Epithelial cell of proximal tubule (primary cell): Measurements from ENCODE around the gene CCDC167. TPM values are rescaled to one million over a fixed set of nuclear protein-coding genes. Genes with fewer than 3 reads are reported as not detected.

ENCODE experiments used
- DNase-seq: peaks from one replicate; pipeline ENCODE4 v3.0.0-alpha.2; 2011; ENCODE audit warnings: low read depth
- H3K4me3 ChIP-seq: 2 replicates; pipeline ENCODE4 v1.5.1; 2011; ENCODE audit warnings: low read depth, mild to moderate bottlenecking, low read length
- total RNA-seq: library from RNA; depleted of rRNA; stranded (reverse); fragments of >200 nt; gene quantifications from 2 replicates; pipeline ENCODE4 v1.2.3, GENCODE V29; 2015
- TF ChIP-seq, protein P1 (sequence below): conservative IDR thresholded peaks from 2 replicates; pipeline ENCODE4 v1.5.1; 2012; ENCODE audit warnings: low read depth, mild to moderate bottlenecking, low read length

Gene CCDC167
- total RNA-seq, 1 donor from 2014 or later: 136 TPM

DNA sequence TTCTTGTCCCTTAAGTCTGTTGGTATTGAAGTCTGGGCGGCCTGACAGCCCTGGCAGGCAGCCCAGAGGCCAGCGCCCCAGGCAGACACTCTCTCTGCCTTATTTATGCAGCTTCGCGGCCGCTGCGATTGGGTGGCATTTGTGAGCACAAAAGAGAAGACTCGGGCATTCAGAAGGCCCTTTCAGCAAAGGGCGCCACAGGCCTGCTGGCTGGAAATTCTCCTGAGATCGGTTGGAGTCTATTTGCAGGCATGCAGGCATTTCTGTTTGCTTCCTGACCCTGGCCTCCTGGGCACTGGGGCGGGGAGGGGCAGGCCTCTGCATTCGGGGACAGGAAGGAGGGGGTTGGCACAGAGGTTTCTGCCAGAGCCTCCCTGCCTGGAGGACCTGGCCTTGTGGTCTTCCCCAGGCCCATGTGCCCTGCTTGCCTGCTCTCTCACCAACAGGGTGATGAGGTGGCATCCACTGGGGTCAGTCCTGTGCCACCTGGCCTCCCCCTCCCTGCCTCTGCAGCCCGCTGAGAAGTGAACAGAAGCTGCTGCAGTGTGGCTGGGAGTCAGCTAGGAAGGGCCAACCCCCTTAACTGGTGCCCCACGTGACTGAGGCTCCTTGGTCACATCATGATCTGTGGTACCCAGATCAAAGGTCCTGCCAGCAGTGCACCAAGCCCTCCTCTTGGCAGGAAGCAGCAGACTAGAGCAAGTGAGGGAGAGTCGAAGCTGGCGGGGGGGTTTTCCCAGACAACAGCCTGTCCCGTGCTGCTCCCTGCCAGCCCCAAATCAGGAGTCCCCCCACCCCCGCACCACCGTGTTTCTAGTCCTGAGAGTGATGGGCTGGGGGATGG lies 16.6 kb upstream of the CCDC167 start:
- TF ChIP-seq, protein P1, sequence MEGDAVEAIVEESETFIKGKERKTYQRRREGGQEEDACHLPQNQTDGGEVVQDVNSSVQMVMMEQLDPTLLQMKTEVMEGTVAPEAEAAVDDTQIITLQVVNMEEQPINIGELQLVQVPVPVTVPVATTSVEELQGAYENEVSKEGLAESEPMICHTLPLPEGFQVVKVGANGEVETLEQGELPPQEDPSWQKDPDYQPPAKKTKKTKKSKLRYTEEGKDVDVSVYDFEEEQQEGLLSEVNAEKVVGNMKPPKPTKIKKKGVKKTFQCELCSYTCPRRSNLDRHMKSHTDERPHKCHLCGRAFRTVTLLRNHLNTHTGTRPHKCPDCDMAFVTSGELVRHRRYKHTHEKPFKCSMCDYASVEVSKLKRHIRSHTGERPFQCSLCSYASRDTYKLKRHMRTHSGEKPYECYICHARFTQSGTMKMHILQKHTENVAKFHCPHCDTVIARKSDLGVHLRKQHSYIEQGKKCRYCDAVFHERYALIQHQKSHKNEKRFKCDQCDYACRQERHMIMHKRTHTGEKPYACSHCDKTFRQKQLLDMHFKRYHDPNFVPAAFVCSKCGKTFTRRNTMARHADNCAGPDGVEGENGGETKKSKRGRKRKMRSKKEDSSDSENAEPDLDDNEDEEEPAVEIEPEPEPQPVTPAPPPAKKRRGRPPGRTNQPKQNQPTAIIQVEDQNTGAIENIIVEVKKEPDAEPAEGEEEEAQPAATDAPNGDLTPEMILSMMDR: no peak
- H3K4me3 ChIP-seq: no peak overlapping the region
- no peak for DNase-seq

DNA sequence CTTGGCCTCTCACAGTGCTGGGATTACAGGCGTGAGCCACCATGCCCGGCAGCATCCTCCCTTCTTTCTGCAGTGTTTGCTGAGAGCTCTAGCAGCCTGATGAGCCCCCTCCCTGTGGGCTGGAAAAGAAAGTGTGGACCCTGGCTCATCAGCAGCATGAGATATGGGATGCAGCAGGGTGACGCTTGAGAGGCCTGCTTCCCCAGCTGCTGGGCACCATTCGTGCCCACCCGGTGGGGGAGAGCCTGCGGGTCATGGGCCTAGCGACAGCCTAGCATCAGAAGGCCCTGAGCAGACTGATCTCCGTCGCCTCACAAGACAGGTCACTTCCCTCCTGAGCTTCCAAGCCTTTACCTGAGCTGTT lies 16.0 kb upstream of the CCDC167 start:
- H3K4me3 ChIP-seq: no peak overlapping the region
- TF ChIP-seq, protein P1: no peak
- no peak for DNase-seq

DNA sequence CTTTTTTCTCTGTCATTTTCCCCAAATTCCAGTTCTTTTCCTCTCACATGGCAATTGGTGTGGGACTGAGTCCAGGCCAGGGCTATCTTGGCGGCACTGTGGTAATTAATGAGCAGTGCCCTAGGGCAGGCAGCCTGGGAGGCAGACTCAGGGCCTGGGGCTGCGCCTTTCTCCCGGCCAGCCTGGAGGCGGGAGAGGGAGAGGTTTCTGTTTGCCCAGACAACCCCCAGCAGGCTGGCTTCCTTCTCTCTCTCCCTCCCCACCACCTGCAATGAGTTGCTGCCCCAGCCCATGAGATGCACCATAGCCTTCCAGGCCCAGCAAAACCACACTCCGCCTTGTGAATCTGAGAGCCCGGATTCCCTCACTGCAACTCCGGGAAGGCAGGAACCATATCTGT lies 15.1 kb upstream of the CCDC167 start:
- DNase-seq: no peak
- TF ChIP-seq, protein P1: no peak
- no peak overlapping the region for H3K4me3 ChIP-seq

DNA sequence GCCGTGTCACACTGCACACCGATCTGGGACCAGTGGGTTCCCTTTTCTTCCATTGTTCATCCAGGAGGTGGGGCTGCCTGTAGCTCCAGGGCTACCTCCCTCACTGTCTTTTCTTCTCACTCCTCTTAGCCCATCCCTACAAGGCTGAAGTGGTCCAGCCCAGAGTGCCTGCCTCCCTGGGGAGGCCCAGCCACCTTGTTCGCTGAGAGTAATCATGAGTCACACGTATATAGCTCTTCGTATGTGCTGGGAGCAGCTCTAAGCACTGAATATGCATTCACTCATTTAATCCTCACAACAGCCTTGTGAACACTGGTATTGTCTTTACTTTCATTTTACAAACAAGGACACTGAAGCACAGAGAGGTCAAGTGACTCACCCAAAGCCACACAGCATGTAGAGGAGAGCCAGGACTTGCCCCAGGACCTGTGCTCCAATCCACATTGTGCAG lies 14.7 kb upstream of the CCDC167 start:
- no peak for DNase-seq
- TF ChIP-seq, protein P1: no peak

GRCh38 chr6:37513576-37513975 lies 13.9 kb upstream of the CCDC167 start:
- DNase-seq: no peak
- TF ChIP-seq, protein P1: no peak

More for the DNA sequence above, 14.7 kb upstream of the CCDC167 start:
- H3K4me3 ChIP-seq: no peak overlapping the region

GRCh38 chr6:37513155-37513554 lies 13.5 kb upstream of the CCDC167 start:
- no peak for DNase-seq
- no peak overlapping the region for H3K4me3 ChIP-seq
- TF ChIP-seq, protein P1: no peak

More at GRCh38 chr6:37513576-37513975, 13.9 kb upstream of the CCDC167 start:
- no peak overlapping the region for H3K4me3 ChIP-seq
